ENCODE measurements around the gene TNIP2. TPM values are rescaled to one million over a fixed set of nuclear protein-coding genes. Genes with fewer than 3 reads are reported as not detected.

TNIP2 gene
- total RNA-seq, 4 donors from 2014 or later: 135 to 255 (median 145) TPM

DNA sequence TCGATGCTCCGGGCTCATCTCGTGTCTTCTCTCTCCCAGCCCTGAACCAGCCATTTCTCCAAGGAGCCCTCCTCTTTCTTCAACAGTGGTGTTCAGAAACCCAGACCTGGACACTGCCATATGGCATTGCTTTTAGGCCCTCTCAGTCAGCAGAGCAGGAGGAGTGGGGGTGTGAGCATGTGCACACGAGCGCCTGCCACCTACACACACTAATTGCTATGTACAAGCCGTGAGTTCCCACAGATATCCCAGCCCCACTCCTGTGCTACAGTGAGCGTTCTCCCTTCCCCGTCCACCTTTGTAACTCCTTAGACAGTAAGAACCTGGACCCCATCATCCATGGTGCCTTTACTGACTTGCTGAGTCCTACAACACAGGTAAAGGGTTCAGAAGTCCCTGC, 53.8 kb downstream of the TNIP2 start:
- TF ChIP-seq, protein P1, sequence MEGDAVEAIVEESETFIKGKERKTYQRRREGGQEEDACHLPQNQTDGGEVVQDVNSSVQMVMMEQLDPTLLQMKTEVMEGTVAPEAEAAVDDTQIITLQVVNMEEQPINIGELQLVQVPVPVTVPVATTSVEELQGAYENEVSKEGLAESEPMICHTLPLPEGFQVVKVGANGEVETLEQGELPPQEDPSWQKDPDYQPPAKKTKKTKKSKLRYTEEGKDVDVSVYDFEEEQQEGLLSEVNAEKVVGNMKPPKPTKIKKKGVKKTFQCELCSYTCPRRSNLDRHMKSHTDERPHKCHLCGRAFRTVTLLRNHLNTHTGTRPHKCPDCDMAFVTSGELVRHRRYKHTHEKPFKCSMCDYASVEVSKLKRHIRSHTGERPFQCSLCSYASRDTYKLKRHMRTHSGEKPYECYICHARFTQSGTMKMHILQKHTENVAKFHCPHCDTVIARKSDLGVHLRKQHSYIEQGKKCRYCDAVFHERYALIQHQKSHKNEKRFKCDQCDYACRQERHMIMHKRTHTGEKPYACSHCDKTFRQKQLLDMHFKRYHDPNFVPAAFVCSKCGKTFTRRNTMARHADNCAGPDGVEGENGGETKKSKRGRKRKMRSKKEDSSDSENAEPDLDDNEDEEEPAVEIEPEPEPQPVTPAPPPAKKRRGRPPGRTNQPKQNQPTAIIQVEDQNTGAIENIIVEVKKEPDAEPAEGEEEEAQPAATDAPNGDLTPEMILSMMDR (IDR thresholded peaks at IDR 0.05): no peak
- no peak for TF ChIP-seq POLR2A (IDR thresholded peaks at IDR 0.05)
- Histone ChIP-seq H3K4me3 (no peak overlapping the region), H3K27ac (no peak overlapping the region), H3K36me3 (peaks cover 0 to 83% (median 3%) of the 10 kb centered on the region in 3 donors), H3K4me1 (peaks cover 0 to 2% (median 0%) of the 10 kb centered on the region in 4 donors), H3K27me3 (no peaks in the 10 kb centered on the region), H3K9me3 (no peaks in the 10 kb centered on the region)
- DNase-seq: no peak

DNA sequence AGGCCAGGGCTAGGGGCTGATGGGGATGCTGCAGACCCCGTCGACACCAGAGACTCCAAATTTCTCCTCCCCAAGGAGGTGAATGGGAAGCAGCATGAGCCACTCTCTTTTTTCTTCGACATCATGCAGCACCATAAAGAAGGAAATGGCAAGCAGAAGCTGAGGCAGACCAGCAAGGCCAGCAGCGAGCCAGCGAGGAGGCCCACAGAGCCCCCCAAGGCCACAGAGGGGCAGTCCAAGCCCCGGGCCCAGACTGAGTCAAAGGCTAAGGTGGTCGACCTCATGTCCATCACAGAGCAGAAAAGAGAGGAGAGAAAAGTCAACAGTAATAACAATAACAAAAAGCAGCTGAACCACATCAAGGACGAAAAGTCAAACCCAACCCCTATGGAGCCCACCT, 56.1 kb downstream of the TNIP2 start:
- Histone ChIP-seq H3K36me3 (peaks cover 0 to 96% (median 3%) of the 10 kb centered on the region in 3 donors), H3K9me3 (no peaks in the 10 kb centered on the region), H3K27ac (no peak overlapping the region), H3K4me1 (peaks cover 0 to 6% (median 0%) of the 10 kb centered on the region in 4 donors), H3K4me3 (no peak overlapping the region), H3K27me3 (no peaks in the 10 kb centered on the region)
- TF ChIP-seq POLR2A (IDR thresholded peaks at IDR 0.05): no peak
- TF ChIP-seq, protein P1 (IDR thresholded peaks at IDR 0.05): no peak
- DNase-seq: peak in 2 of 3 donors; percentile 0 to 26

GRCh38 chr4:2699534-2699933, 56.6 kb downstream of the TNIP2 start:
- Histone ChIP-seq H3K9me3 (no peaks in the 10 kb centered on the region), H3K36me3 (peaks cover 0 to 96% (median 3%) of the 10 kb centered on the region in 3 donors), H3K27me3 (no peaks in the 10 kb centered on the region), H3K4me3 (no peak overlapping the region), H3K4me1 (peaks cover 0 to 6% (median 0%) of the 10 kb centered on the region in 4 donors), H3K27ac (no peak overlapping the region)
- no peak for DNase-seq
- TF ChIP-seq POLR2A (IDR thresholded peaks at IDR 0.05): no peak
- TF ChIP-seq, protein P1 (IDR thresholded peaks at IDR 0.05): no peak

DNA sequence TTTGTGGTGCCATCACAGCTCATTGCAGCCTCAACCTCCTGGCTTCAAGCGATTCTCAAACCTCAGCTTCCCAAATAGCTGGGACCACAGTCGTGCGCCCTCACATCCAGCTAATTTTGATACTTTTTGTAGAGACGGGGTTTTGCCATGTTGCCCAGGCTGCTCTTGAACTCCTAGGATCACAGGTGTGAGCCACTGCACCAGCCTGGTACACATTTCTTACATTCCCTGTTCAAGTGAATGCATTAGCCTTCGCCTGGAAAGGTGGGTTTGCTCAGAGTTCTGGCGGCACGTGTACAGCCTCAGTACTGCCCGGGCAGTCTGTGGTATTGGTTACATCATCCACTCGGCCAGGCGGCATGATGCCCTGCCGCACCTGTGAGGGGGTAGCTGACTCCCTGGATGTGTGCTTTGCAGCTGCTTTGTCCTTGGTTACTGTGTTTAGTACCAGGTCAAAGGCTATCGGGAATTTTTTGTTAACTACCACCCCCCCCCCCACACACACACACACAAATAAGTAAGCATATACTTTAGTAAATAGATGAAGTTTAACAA, 57.1 kb downstream of the TNIP2 start:
- H3K4me1 ChIP-seq: peaks cover 0 to 6% (median 0%) of the 10 kb centered on the region in 4 donors
- H3K9me3 ChIP-seq: no peaks in the 10 kb centered on the region
- H3K4me3 ChIP-seq: no peak overlapping the region
- H3K27ac ChIP-seq: no peak overlapping the region
- no peak for TF ChIP-seq POLR2A (IDR thresholded peaks at IDR 0.05)
- TF ChIP-seq, protein P1 (IDR thresholded peaks at IDR 0.05): no peak
- peak in 2 of 3 donors; percentile 12 to 31 for DNase-seq
- no peaks in the 10 kb centered on the region for H3K27me3 ChIP-seq
- peaks cover 0 to 97% (median 3%) of the 10 kb centered on the region in 3 donors for H3K36me3 ChIP-seq

DNA sequence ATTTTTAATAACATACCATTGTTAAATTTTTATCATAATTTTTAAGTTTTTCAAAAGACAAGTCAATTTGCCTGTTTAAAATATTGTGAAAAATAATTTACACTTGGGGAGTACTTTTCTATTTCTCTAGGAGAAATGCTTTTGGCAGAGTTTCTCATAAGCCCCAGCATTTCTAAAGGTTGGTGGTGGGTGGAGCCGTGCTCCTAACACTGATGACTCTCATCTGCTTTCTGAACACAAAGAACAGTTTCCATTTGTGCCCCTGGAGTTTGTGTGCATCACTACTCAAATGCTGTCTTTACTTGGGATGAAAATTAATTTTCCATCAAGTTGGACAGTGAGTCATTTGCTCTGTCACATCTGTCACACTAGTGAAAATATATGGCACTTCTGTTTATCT, 57.6 kb downstream of the TNIP2 start:
- Histone ChIP-seq H3K27ac (no peak overlapping the region), H3K36me3 (peaks cover 0 to 97% (median under 1%) of the 10 kb centered on the region in 3 donors), H3K9me3 (no peaks in the 10 kb centered on the region), H3K4me3 (no peak overlapping the region), H3K27me3 (no peaks in the 10 kb centered on the region), H3K4me1 (peaks cover 0 to 6% (median 0%) of the 10 kb centered on the region in 4 donors)
- no peak for DNase-seq
- no peak for TF ChIP-seq POLR2A (IDR thresholded peaks at IDR 0.05)
- TF ChIP-seq, protein P1 (IDR thresholded peaks at IDR 0.05): no peak

All from Peyer's patch (tissue), 4 donors.